NB4 (cell line): ENCODE data around the gene SLC25A36.

Experiments used
- MYC ChIP-seq: IDR thresholded peaks from 2 replicates; pipeline ENCODE4 v1.6.1; 2011; ENCODE audit warnings: low read depth, low read length
- POLR2A ChIP-seq: IDR thresholded peaks from 2 replicates; pipeline ENCODE4 v1.6.1; 2011; ENCODE audit warnings: mild to moderate bottlenecking; ENCODE audit not compliant: insufficient read length; ENCODE audit errors: extremely low read depth
- TF ChIP-seq, protein P1 (sequence below): IDR thresholded peaks from one replicate; pipeline ENCODE4 v1.5.1; 2012; ENCODE audit warnings: low read depth, low read length
- TF ChIP-seq, protein P2 (sequence below): IDR thresholded peaks from 2 replicates; pipeline ENCODE4 v1.6.1; 2011; ENCODE audit warnings: low read depth, low read length

DNA sequence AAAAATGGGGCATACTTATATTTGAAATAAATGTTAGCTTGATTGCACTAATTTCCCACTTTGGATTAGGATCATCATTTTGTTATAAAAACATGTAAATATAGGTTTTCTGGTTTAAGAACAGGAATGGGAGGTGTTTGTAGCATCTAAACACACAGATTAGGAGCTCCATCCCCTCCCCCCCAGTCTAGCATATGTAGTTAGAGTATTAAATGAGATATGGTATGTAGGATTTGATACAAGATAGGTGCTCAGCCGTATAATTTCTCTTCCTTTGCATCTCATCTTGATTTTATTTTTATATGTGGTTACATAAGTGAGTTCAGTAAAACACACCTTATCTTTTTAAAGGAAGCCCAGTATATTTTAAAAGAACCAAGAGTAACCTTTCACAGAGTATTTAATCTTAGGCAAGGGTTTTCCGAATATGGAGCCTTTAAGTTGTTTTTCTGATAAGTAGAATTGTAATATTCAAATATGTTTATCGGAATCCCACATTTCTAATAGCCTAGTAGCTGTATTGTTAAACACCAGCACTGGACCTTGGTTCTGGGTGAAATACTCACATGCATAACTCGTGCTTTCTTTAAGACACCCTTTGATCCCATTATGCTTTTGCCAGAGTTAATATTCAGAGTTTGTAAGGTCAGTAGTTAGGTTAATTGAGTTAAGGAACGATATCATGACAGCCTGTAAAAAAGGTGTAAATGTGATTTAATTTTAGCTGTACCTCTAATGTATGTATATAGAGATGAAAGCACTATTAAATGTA, 2.3 kb downstream of the SLC25A36 start:
- TF ChIP-seq POLR2A = no peak
- TF ChIP-seq, protein P1, sequence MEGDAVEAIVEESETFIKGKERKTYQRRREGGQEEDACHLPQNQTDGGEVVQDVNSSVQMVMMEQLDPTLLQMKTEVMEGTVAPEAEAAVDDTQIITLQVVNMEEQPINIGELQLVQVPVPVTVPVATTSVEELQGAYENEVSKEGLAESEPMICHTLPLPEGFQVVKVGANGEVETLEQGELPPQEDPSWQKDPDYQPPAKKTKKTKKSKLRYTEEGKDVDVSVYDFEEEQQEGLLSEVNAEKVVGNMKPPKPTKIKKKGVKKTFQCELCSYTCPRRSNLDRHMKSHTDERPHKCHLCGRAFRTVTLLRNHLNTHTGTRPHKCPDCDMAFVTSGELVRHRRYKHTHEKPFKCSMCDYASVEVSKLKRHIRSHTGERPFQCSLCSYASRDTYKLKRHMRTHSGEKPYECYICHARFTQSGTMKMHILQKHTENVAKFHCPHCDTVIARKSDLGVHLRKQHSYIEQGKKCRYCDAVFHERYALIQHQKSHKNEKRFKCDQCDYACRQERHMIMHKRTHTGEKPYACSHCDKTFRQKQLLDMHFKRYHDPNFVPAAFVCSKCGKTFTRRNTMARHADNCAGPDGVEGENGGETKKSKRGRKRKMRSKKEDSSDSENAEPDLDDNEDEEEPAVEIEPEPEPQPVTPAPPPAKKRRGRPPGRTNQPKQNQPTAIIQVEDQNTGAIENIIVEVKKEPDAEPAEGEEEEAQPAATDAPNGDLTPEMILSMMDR = no peak
- TF ChIP-seq, protein P2, sequence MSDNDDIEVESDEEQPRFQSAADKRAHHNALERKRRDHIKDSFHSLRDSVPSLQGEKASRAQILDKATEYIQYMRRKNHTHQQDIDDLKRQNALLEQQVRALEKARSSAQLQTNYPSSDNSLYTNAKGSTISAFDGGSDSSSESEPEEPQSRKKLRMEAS = no peak
- no peak for TF ChIP-seq MYC
